Measurements from ENCODE around the gene WDR89.

GRCh38 chr14:63663428-63664341, 22.0 kb upstream of the WDR89 start:
- no peak for TF ChIP-seq CHD2 (IDR thresholded peaks at IDR 0.05; ENCODE audit: low read length, partially characterized antibody)
- no peak for TF ChIP-seq REST (IDR thresholded peaks at IDR 0.05; ENCODE audit: low read depth, low read length)
- TF ChIP-seq USF2 (IDR thresholded peaks at IDR 0.05; ENCODE audit: borderline replicate concordance, low read depth, low read length): no peak
- no peak for TF ChIP-seq TAF1 (IDR thresholded peaks at IDR 0.05; ENCODE audit: borderline replicate concordance, low read depth, low read length)
- TF ChIP-seq ZBTB33 (IDR thresholded peaks at IDR 0.05; ENCODE audit: borderline replicate concordance, low read depth): no peak
- TF ChIP-seq RXRA (IDR thresholded peaks at IDR 0.05; ENCODE audit: borderline replicate concordance, low read depth): no peak
- no peak for TF ChIP-seq CTCF (IDR thresholded peaks at IDR 0.05)
- TF ChIP-seq EP300 (IDR thresholded peaks at IDR 0.05; ENCODE audit: borderline replicate concordance in 1 of 2, low read depth in 1 of 2, low read length in 1 of 2): no peak
- no peak for TF ChIP-seq NFIC (IDR thresholded peaks at IDR 0.05; ENCODE audit: borderline replicate concordance)
- no peak for TF ChIP-seq MAX (IDR thresholded peaks at IDR 0.05; ENCODE audit: low read depth)
- no peak for TF ChIP-seq MXI1 (IDR thresholded peaks at IDR 0.05; ENCODE audit: low read depth, low read length)
- TF ChIP-seq FOXJ3 (CRISPR knock-in tag; IDR thresholded peaks at IDR 0.05): no peak
- TF ChIP-seq JUND (IDR thresholded peaks at IDR 0.05): no peak

All from SK-N-SH (cell line).